Kasumi-1 (cell line): Measurements from ENCODE around the gene ICA1.

Source experiments
- DNase-seq, 2 experiments: peaks; one replicate each; lab custom pipeline; 2025; lab: John Stamatoyannopoulos, UW

ICA1 gene

GRCh38 chr7:8131694-8132605 is 130.0 kb downstream of the ICA1 start:
- DNase-seq: no peak

GRCh38 chr7:8130663-8131062 is 131.3 kb downstream of the ICA1 start:
- no peak for DNase-seq

GRCh38 chr7:8129318-8129659 is 132.7 kb downstream of the ICA1 start:
- DNase-seq: no peak

GRCh38 chr7:8128449-8129317 is 133.3 kb downstream of the ICA1 start:
- no peak for DNase-seq

GRCh38 chr7:8126601-8127167 is 135.3 kb downstream of the ICA1 start:
- no peak for DNase-seq

GRCh38 chr7:8125680-8126444 is 136.1 kb downstream of the ICA1 start:
- peak; percentile 85 to 91 for DNase-seq

- no peak for DNase-seq
Measured at GRCh38 chr7:8121243-8121642, 140.7 kb downstream of the ICA1 start.

GRCh38 chr7:8120390-8121058 is 141.4 kb downstream of the ICA1 start:
- DNase-seq: no peak

- no peak for DNase-seq
Measured at GRCh38 chr7:8119262-8119661, 142.7 kb downstream of the ICA1 start.

GRCh38 chr7:8117195-8117594 is 144.8 kb downstream of the ICA1 start:
- DNase-seq: peak; percentile 4 to 11

- DNase-seq: no peak
Measured at GRCh38 chr7:8115547-8116402, 146.2 kb downstream of the ICA1 start.

- DNase-seq: no peak
Measured at GRCh38 chr7:8114175-8114574, 147.8 kb downstream of the ICA1 start.

- no peak for DNase-seq
Measured at GRCh38 chr7:8113184-8113583, 148.8 kb downstream of the ICA1 start.

GRCh38 chr7:8112685-8113084 is 149.3 kb downstream of the ICA1 start:
- DNase-seq: no peak

GRCh38 chr7:8111282-8111960 is 150.5 kb downstream of the ICA1 start:
- no peak for DNase-seq

- no peak for DNase-seq
Measured at GRCh38 chr7:8109196-8110022, 152.6 kb downstream of the ICA1 start.

- DNase-seq: no peak
Measured at GRCh38 chr7:8105449-8106095, 156.4 kb downstream of the ICA1 start.

GRCh38 chr7:8103282-8103681 is 158.7 kb downstream of the ICA1 start:
- no peak for DNase-seq
